HCT116 (cell line): ENCODE measurements around the gene CTNND2. TPM values are rescaled to one million over a fixed set of nuclear protein-coding genes. Genes with fewer than 3 reads are reported as not detected.

Experiments
- ATAC-seq: fragments of 200-7000 bp; cut with Tn5 transposase; 2 replicates; pipeline ENCODE4 v1.9.1; 2020; ENCODE audit warnings: mild to moderate bottlenecking, moderate library complexity
- BruUV-seq: library from RNA; stranded (reverse); fragments of 400-500 nt; replicated peaks from 2 replicates; lab custom pipeline; 2021; lab: Mats Ljungman, UMichigan
- CTCF ChIA-PET: fragments of 300-600 bp; sonication (Branson Sonifier 250); formaldehyde crosslinking; loops from one replicate; lab custom pipeline; 2021; ENCODE audit warnings: antibody characterized with exemption; lab: Charles Lee
- POLR2A ChIA-PET: fragments of 300-600, 350-600 bp; sonication (Branson Sonifier 250); formaldehyde crosslinking; loops from one replicate; lab custom pipeline; 2021; ENCODE audit warnings: antibody characterized with exemption; lab: Charles Lee
- RAD21 ChIA-PET, 2 experiments: fragments of 300-600 bp; sonication (Branson Sonifier 250); formaldehyde crosslinking; loops; one replicate each; lab custom pipeline; 2023; ENCODE audit warnings: low total read pairs in 2 of 2; ENCODE audit not compliant: uncharacterized antibody in 2 of 2, unreplicated experiment in 2 of 2, low non-redundant PET in 1 of 2; lab: Charles Lee
- DNase-seq: peaks from one replicate; pipeline ENCODE4 v3.0.0-alpha.2; 2010; ENCODE audit warnings: low read depth, low spot score
- H2AFZ ChIP-seq: fragments of 200-600 bp; shearing (Covaris generic), sonication (generic); 2 replicates; pipeline ENCODE4 v1.6.1; 2017; ENCODE audit warnings: low read depth, mixed run types, mixed read lengths, antibody characterized with exemption, low read length; ENCODE audit not compliant: poor library complexity, severe bottlenecking
- H3K27ac ChIP-seq: 2 replicates; pipeline ENCODE4 v1.5.1; 2012; ENCODE audit warnings: low read depth, low read length
- H3K27me3 ChIP-seq: fragments of 200-600 bp; sonication (generic); 2 replicates; pipeline ENCODE4 v1.6.1; 2016; ENCODE audit warnings: mixed run types, low read length, mixed read lengths; ENCODE audit not compliant: insufficient read depth
- H3K36me3 ChIP-seq, 2 experiments: fragments of 200-500 bp in 1 of 2; fragments of 200-600 bp in 1 of 2; sonication (Bioruptor generic) in 1 of 2; sonication (generic) in 1 of 2; 2 replicates each; pipeline versions ENCODE4 v1.5.1 to v1.6.1; 2014 to 2016; ENCODE audit warnings: low read length in 2 of 2, inconsistent platforms in 1 of 2, mixed read lengths in 1 of 2, mixed run types in 1 of 2; ENCODE audit not compliant: insufficient read depth in 2 of 2, control insufficient read depth in 1 of 2
- H3K4me1 ChIP-seq, 2 experiments: fragments of 200-600 bp in 1 of 2; sonication (generic) in 1 of 2; 2 replicates each; pipeline versions ENCODE4 v1.5.1 to v1.6.1; 2012 to 2017; ENCODE audit warnings: low read length in 2 of 2, inconsistent platforms in 1 of 2, mild to moderate bottlenecking in 1 of 2, mixed read lengths in 1 of 2, mixed run types in 1 of 2, moderate library complexity in 1 of 2; ENCODE audit not compliant: insufficient read depth in 2 of 2, control insufficient read depth in 1 of 2
- H3K4me2 ChIP-seq: fragments of 200-600 bp; sonication (generic); 2 replicates; pipeline ENCODE4 v1.6.1; 2017; ENCODE audit warnings: mixed run types, low read length, mixed read lengths
- H3K4me3 ChIP-seq, 2 experiments: fragments of 200-600 bp in 1 of 2; sonication (generic) in 1 of 2; replicated peaks in 1 of 2; 2 replicates each; pipeline ENCODE4 v1.5.1; 2011 to 2016; ENCODE audit warnings: low read length in 2 of 2, control low read depth in 1 of 2, low read depth in 1 of 2, mild to moderate bottlenecking in 1 of 2, mixed read lengths in 1 of 2, mixed run types in 1 of 2
- H3K79me2 ChIP-seq: fragments of 200-600 bp; sonication (generic); 2 replicates; pipeline ENCODE4 v1.6.1; 2017; ENCODE audit warnings: mild to moderate bottlenecking, mixed run types, low read length, moderate library complexity, mixed read lengths; ENCODE audit not compliant: insufficient read depth
- H3K9ac ChIP-seq: fragments of 200-600 bp; sonication (generic); 2 replicates; pipeline ENCODE4 v1.6.1; 2016; ENCODE audit warnings: low read length, mixed read lengths
- H3K9me2 ChIP-seq: fragments of 200-600 bp; sonication (generic), shearing (Covaris generic); 2 replicates; pipeline ENCODE4 v1.6.1; 2017; ENCODE audit warnings: mixed run types, mild to moderate bottlenecking, moderate library complexity; ENCODE audit not compliant: insufficient read depth
- H3K9me3 ChIP-seq, 2 experiments: fragments of 200-500 bp in 1 of 2; fragments of 200-600 bp in 1 of 2; sonication (Bioruptor generic) in 1 of 2; sonication (generic) in 1 of 2; 2 replicates each; pipeline ENCODE4 v1.6.1; 2014 to 2017; ENCODE audit warnings: low read length in 2 of 2, mixed read lengths in 2 of 2, inconsistent platforms in 1 of 2, low read depth in 1 of 2, mild to moderate bottlenecking in 1 of 2, mixed run types in 1 of 2, moderate library complexity in 1 of 2; ENCODE audit not compliant: control insufficient read depth in 1 of 2, insufficient read depth in 1 of 2
- H4K20me1 ChIP-seq: fragments of 200-600 bp; sonication (generic), shearing (Covaris generic); 2 replicates; pipeline ENCODE4 v1.6.1; 2017; ENCODE audit warnings: mixed run types, mild to moderate bottlenecking, moderate library complexity; ENCODE audit not compliant: insufficient read depth
- ATF3 ChIP-seq: IDR thresholded peaks from 2 replicates; pipeline ENCODE4 v1.6.1; 2012
- CBX3 ChIP-seq: IDR thresholded peaks from 2 replicates; pipeline ENCODE4 v1.6.1; 2012; ENCODE audit warnings: low read depth
- EGR1 ChIP-seq: IDR thresholded peaks from 2 replicates; pipeline ENCODE4 v1.6.1; 2012; ENCODE audit warnings: low read depth
- ELF1 ChIP-seq: IDR thresholded peaks from 2 replicates; pipeline ENCODE4 v1.6.1; 2012; ENCODE audit warnings: low read depth, borderline replicate concordance
- EZH2 ChIP-seq: fragments of 200-600 bp; sonication (generic); IDR thresholded peaks from 2 replicates; pipeline ENCODE4 v1.6.1; 2017; ENCODE audit warnings: antibody characterized with exemption, mixed run types
- FOSL1 ChIP-seq: IDR thresholded peaks from 2 replicates; pipeline ENCODE4 v1.6.1; 2012; ENCODE audit warnings: low read depth
- MAX ChIP-seq: IDR thresholded peaks from 2 replicates; pipeline ENCODE4 v1.6.1; 2012
- POLR2A ChIP-seq: IDR thresholded peaks from 2 replicates; pipeline ENCODE4 v1.7.0; 2011; ENCODE audit warnings: borderline replicate concordance; ENCODE audit not compliant: insufficient read depth, insufficient read length; ENCODE audit errors: extremely low read depth
- RAD21 ChIP-seq: IDR thresholded peaks from 2 replicates; pipeline ENCODE4 v1.6.1; 2012; ENCODE audit warnings: low read depth, mild to moderate bottlenecking
- REST ChIP-seq: IDR thresholded peaks from 2 replicates; pipeline ENCODE4 v1.6.1; 2012; ENCODE audit warnings: low read depth
- SIN3A ChIP-seq: IDR thresholded peaks from 2 replicates; pipeline ENCODE4 v1.6.1; 2012; ENCODE audit warnings: low read depth
- SRF ChIP-seq: IDR thresholded peaks from 2 replicates; pipeline ENCODE4 v1.6.1; 2012; ENCODE audit warnings: low read depth
- TCF7L2 ChIP-seq: IDR thresholded peaks from 2 replicates; pipeline ENCODE4 v1.7.0; 2011; ENCODE audit warnings: borderline replicate concordance, inconsistent platforms; ENCODE audit not compliant: insufficient read depth, insufficient read length; ENCODE audit errors: extremely low read depth
- ZBTB33 ChIP-seq: IDR thresholded peaks from 2 replicates; pipeline ENCODE4 v1.6.1; 2011; ENCODE audit warnings: mild to moderate bottlenecking, low read length, moderate library complexity; ENCODE audit not compliant: insufficient replicate concordance; ENCODE audit errors: extremely low read depth
- ZNF274 ChIP-seq: fragments of 200-500 bp; sonication (Bioruptor generic); IDR thresholded peaks from 2 replicates; pipeline ENCODE4 v1.6.1; 2014; ENCODE audit warnings: mild to moderate bottlenecking, low read depth, low read length, inconsistent platforms
- intact Hi-C: fragments of 100-400 bp; cut with micrococcal nuclease; formaldehyde crosslinking; loops from 2 replicates; pipeline ENCODE4 v1.10.0; 2022
- total RNA-seq: library from RNA; stranded (reverse); gene quantifications from one replicate; pipeline ENCODE4 v1.2.1, GENCODE V29; 2021; ENCODE audit not compliant: unreplicated experiment

Gene CTNND2
- total RNA-seq, 1 experiment from 2014 or later: not detected

GRCh38 chr5:11619339-11620024, 284.8 kb downstream of the CTNND2 start:
- Histone ChIP-seq H3K27ac (no peak overlapping the region), H3K79me2 (no peaks in the 10 kb centered on the region), H3K9ac (no peak overlapping the region), H3K27me3 (no peaks in the 10 kb centered on the region), H3K9me2 (no peaks in the 10 kb centered on the region), H4K20me1 (no peaks in the 10 kb centered on the region), H3K4me3 (no peak overlapping the region), H2AFZ (no peak overlapping the region), H3K4me2 (no peak overlapping the region), H3K9me3 (peaks cover 11 to 35% of the 10 kb centered on the region in 2 experiments; a peak in 2 of 4 replicates), H3K36me3 (no peaks in the 10 kb centered on the region), H3K4me1 (no peaks in the 10 kb centered on the region)
- ChIA-PET POLR2A (no interaction called here), CTCF (no interaction called here), RAD21 (no interaction called here)
- TF ChIP-seq POLR2A (no peak), RAD21 (no peak), ELF1 (no peak), FOSL1 (no peak)
- ATAC-seq: no peak
- DNase-seq: no peak
- BruUV-seq: no TSS peak
- intact Hi-C loops: no loop called here

DNA sequence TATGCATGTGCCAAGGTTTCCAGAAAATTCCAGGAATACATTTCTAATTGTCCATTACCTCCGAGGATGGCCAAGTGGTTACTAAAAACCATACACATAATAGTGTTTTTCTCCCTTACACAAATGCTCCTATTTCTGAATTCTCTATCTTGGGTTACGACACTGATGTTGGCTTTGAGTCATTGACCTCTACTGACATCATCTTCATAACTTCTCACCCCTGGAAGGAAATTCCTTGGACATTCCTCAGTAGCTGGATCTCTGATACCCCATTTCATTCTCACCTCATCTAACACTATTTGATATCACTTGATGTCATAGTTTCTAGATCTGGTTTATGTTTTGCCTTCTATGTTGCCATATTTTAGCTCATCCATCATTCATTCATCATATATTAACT, 287.2 kb downstream of the CTNND2 start:
- H3K9me2 ChIP-seq: no peaks in the 10 kb centered on the region
- no TSS peak for BruUV-seq
- DNase-seq (no peak), ATAC-seq (no peak)
- H3K9me3 ChIP-seq: peaks cover 11 to 32% of the 10 kb centered on the region in 2 experiments; a peak in 2 of 4 replicates
- no peak overlapping the region for H3K4me3 ChIP-seq
- no peaks in the 10 kb centered on the region for H3K36me3 ChIP-seq
- ChIA-PET POLR2A (no interaction called here), RAD21 (no interaction called here), CTCF (no interaction called here)
- H3K79me2 ChIP-seq: no peaks in the 10 kb centered on the region
- TF ChIP-seq CBX3 (no peak), ATF3 (no peak), ZNF274 (no peak), ZBTB33 (no peak), ELF1 (no peak), SIN3A (no peak), SRF (no peak), EZH2 (no peak), REST (no peak), TCF7L2 (no peak), EGR1 (no peak), MAX (no peak)
- no peaks in the 10 kb centered on the region for H3K4me1 ChIP-seq
- H3K9ac ChIP-seq: no peak overlapping the region
- no peak overlapping the region for H3K4me2 ChIP-seq
- H4K20me1 ChIP-seq: no peaks in the 10 kb centered on the region
- intact Hi-C loops: no loop called here
- no peak overlapping the region for H2AFZ ChIP-seq
- H3K27me3 ChIP-seq: no peaks in the 10 kb centered on the region
- no peak overlapping the region for H3K27ac ChIP-seq
